Right lobe of liver (tissue), 4 donors: ENCODE data around the gene JADE1.

ENCODE experiments used
- POLR2A ChIP-seq: fragments of 450-650 bp; IDR thresholded peaks from one replicate; pipeline ENCODE4 v1.6.1; 2017; ENCODE audit warnings: antibody characterized with exemption, mild to moderate bottlenecking
- TF ChIP-seq, protein P1 (sequence below), 4 donors: fragments of 200-600 bp in 3 of 4; fragments of 450-650 bp in 1 of 4; IDR thresholded peaks; one replicate each; pipeline versions ENCODE4 v1.5.1 to v1.8.0; 2016 to 2022; ENCODE audit warnings: antibody characterized with exemption in 4 of 4, mild to moderate bottlenecking in 2 of 4
- donor health status: DM: no; HTN: no; CAD: no.
- donor health status: DM: no; HTN: no; CAD: no.
- donor health status: DM: no; HTN: yes; CAD: no.

DNA sequence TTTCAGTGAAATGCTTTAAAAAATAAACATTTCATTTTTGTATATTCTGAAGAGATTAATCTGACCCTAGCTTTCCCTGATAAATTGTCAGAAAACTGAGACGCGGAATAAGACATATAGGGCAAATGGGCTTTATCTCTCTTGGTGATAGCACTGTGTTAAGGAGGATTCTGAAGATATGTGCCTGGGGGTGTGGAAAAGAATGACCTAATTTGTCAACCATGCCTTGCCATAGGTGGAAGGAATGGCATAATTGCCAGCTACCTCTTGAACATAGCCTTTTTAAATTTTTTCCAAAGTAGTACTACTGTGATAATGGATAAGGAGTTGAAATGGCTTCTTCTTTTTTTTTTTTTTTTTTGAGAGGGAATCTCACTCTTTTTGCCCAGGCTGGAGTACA, 11.7 kb downstream of the JADE1 start:
- TF ChIP-seq, protein P1, sequence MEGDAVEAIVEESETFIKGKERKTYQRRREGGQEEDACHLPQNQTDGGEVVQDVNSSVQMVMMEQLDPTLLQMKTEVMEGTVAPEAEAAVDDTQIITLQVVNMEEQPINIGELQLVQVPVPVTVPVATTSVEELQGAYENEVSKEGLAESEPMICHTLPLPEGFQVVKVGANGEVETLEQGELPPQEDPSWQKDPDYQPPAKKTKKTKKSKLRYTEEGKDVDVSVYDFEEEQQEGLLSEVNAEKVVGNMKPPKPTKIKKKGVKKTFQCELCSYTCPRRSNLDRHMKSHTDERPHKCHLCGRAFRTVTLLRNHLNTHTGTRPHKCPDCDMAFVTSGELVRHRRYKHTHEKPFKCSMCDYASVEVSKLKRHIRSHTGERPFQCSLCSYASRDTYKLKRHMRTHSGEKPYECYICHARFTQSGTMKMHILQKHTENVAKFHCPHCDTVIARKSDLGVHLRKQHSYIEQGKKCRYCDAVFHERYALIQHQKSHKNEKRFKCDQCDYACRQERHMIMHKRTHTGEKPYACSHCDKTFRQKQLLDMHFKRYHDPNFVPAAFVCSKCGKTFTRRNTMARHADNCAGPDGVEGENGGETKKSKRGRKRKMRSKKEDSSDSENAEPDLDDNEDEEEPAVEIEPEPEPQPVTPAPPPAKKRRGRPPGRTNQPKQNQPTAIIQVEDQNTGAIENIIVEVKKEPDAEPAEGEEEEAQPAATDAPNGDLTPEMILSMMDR (IDR thresholded peaks at IDR 0.05), result no peak
- TF ChIP-seq POLR2A, result no peak
